Loucy (cell line): Measurements from ENCODE around the gene INHBC.

ENCODE experiments used
- CTCF ChIP-seq: fragments of 200-600 bp; sonication (generic); conservative IDR thresholded peaks from 2 replicates; pipeline ENCODE4 v1.5.1; 2014; ENCODE audit warnings: mild to moderate bottlenecking, antibody characterized with exemption, low read length
- EZH2phosphoT487 ChIP-seq: fragments of 200-600 bp; IDR thresholded peaks from 2 replicates; pipeline ENCODE4 v1.6.1; 2018; ENCODE audit warnings: antibody characterized with exemption, mild to moderate bottlenecking, moderate library complexity, borderline replicate concordance

- peak; percentile 88 for TF ChIP-seq CTCF
- no peak for TF ChIP-seq EZH2phosphoT487
These were observed 24.6 kb downstream of the INHBC start for GRCh38 chr12:57459055-57459749.
